Measurements from ENCODE around the gene ATP2A3. TPM values are rescaled to one million over a fixed set of nuclear protein-coding genes. Genes with fewer than 3 reads are reported as not detected.

ATP2A3 gene
- polyA plus RNA-seq, 4 donors, result 5.8 to 83.0 (median 24.4) TPM

DNA sequence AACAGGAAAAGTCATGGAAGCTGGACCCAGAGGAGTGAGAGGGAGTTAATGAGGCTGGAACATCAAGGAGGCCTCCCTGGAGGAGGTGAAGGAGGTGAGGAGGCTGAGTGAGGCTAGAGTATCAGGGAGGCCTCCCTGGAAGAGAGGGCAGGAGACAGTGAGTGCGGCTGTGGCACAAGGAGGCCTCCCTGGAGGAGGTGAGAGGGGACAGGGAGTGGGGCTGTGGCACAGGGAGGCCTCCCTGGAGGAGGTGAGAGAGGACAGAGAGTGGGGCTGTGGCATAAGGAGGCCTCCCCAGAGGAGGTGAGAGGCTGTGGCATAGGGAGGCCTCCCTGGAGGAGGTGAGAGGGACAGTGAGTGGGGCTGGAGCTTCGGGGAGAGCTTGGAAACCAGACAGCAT, 76.8 kb downstream of the ATP2A3 start:
- H3K4me3 ChIP-seq (ENCODE audit: low read depth in 1 of 3, low read length in 3 of 3), result no peak overlapping the region
- peaks cover 0 to 43% (median 2%) of the 10 kb centered on the region in 3 donors for H3K4me1 ChIP-seq (ENCODE audit: control insufficient read depth in 3 of 3, insufficient read depth in 2 of 3, low read depth in 1 of 3, low read length in 2 of 3)
- peak overlapping the region in 1 of 3 donors; percentile 90 for H3K27ac ChIP-seq (ENCODE audit: low read depth in 1 of 3, low read length in 2 of 3)
- peaks cover 0 to 45% (median 2%) of the 10 kb centered on the region in 3 donors for H3K36me3 ChIP-seq (ENCODE audit: control insufficient read depth in 3 of 3, insufficient read depth in 2 of 3, low read depth in 1 of 3, low read length in 3 of 3)
- H3K27me3 ChIP-seq (ENCODE audit: control insufficient read depth in 3 of 3, insufficient read depth in 3 of 3, low read length in 3 of 3), result no peaks in the 10 kb centered on the region
- 57 to 78% (median 61%) methylated on average over 2 of the region's 2 CpGs for WGBS, 3 donors
- FAIRE-seq (no peak), DNase-seq (no peak)
- H3K9me3 ChIP-seq (ENCODE audit: control insufficient read depth in 2 of 2, insufficient read depth in 1 of 2, low read depth in 1 of 2, low read length in 1 of 2), result no peaks in the 10 kb centered on the region

DNA sequence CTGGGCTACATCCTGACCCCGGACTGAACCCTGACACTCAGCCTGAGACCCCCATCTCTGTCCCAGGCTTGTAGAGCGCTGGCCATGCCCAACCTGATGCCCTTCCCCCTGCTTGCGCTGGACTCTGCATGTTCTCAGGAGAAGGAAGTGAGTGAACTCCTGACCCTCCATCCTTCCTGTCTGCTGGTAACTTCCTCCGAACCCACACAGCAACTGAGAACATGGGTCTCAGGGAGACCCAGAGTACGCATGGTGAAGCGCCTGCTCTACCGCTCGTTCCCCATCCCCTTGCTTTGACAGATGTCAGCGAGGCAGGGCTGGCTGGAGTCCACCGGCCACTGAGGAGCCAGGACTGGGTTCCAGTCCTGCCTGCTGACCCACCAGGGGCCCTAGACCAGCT, 77.5 kb downstream of the ATP2A3 start:
- H3K9me3 ChIP-seq (ENCODE audit: control insufficient read depth in 2 of 2, insufficient read depth in 1 of 2, low read depth in 1 of 2, low read length in 1 of 2), result no peaks in the 10 kb centered on the region
- FAIRE-seq (no peak), DNase-seq (peak in 1 of 2 donors; percentile 35)
- H3K27ac ChIP-seq (ENCODE audit: low read depth in 1 of 3, low read length in 2 of 3), result peak overlapping the region in 1 of 3 donors; percentile 90
- peaks cover 0 to 39% (median 2%) of the 10 kb centered on the region in 3 donors for H3K4me1 ChIP-seq (ENCODE audit: control insufficient read depth in 3 of 3, insufficient read depth in 2 of 3, low read depth in 1 of 3, low read length in 2 of 3)
- no peak overlapping the region for H3K4me3 ChIP-seq (ENCODE audit: low read depth in 1 of 3, low read length in 3 of 3)
- WGBS, 3 donors, result 59 to 89% (median 80%) methylated on average over 10 of the region's 10 CpGs
- peaks cover 0 to 52% (median 2%) of the 10 kb centered on the region in 3 donors for H3K36me3 ChIP-seq (ENCODE audit: control insufficient read depth in 3 of 3, insufficient read depth in 2 of 3, low read depth in 1 of 3, low read length in 3 of 3)
- H3K27me3 ChIP-seq (ENCODE audit: control insufficient read depth in 3 of 3, insufficient read depth in 3 of 3, low read length in 3 of 3), result no peaks in the 10 kb centered on the region

DNA sequence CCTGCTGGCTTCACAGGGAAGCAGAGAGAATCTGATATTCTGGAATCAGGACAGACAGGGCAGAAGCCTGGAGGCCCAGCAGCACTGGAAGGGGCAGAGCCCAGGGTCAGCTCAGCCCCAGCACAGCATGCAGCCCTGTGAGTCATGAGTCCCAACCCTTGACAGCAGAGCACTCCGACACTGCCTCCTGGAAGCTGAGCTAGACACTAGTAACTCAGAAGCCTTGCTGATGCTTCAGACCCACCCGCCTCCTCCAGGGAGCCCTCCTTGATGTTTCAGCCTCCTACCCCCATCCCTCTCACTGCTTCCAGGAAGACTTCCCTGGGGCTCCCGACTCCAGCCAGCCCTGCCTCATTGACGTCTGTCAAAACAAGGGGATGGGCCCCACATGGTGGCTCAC, 78.3 kb downstream of the ATP2A3 start:
- DNase-seq, result no peak
- peaks cover 0 to 58% (median 2%) of the 10 kb centered on the region in 3 donors for H3K36me3 ChIP-seq (ENCODE audit: control insufficient read depth in 3 of 3, insufficient read depth in 2 of 3, low read depth in 1 of 3, low read length in 3 of 3)
- no peaks in the 10 kb centered on the region for H3K9me3 ChIP-seq (ENCODE audit: control insufficient read depth in 2 of 2, insufficient read depth in 1 of 2, low read depth in 1 of 2, low read length in 1 of 2)
- peak overlapping the region in 1 of 3 donors; percentile 8 for H3K27ac ChIP-seq (ENCODE audit: low read depth in 1 of 3, low read length in 2 of 3)
- peaks cover 0 to 32% (median 2%) of the 10 kb centered on the region in 3 donors for H3K4me1 ChIP-seq (ENCODE audit: control insufficient read depth in 3 of 3, insufficient read depth in 2 of 3, low read depth in 1 of 3, low read length in 2 of 3)
- no peaks in the 10 kb centered on the region for H3K27me3 ChIP-seq (ENCODE audit: control insufficient read depth in 3 of 3, insufficient read depth in 3 of 3, low read length in 3 of 3)
- no peak overlapping the region for H3K4me3 ChIP-seq (ENCODE audit: low read depth in 1 of 3, low read length in 3 of 3)
- no peak for FAIRE-seq
- 84 to 94% (median 86%) methylated on average over 4 of the region's 4 CpGs for WGBS, 3 donors

DNA sequence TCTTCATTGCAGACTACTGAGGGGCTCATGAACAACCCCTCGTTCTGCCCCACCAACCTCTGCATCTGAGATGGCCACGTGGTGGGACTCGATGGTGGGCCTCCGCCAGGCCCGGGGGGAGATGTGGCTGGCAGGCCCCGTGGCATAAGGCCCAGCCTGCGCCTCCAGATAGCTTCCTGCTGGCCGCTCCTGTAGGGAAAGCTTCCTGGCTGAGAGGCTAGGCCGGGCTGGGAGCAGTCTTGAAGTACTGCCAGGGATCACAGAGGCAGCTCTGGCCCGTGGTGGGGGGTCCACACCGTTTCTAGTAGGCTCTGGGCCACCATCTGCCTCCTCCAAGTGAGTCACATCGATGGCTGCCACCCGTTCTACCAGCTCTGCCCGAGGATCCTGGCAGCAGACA, 79.0 kb downstream of the ATP2A3 start:
- peak overlapping the region in 1 of 3 donors; percentile 8 for H3K27ac ChIP-seq (ENCODE audit: low read depth in 1 of 3, low read length in 2 of 3)
- 79 to 85% (median 79%) methylated on average over 14 of the region's 14 CpGs for WGBS, 3 donors
- DNase-seq, result no peak

DNA sequence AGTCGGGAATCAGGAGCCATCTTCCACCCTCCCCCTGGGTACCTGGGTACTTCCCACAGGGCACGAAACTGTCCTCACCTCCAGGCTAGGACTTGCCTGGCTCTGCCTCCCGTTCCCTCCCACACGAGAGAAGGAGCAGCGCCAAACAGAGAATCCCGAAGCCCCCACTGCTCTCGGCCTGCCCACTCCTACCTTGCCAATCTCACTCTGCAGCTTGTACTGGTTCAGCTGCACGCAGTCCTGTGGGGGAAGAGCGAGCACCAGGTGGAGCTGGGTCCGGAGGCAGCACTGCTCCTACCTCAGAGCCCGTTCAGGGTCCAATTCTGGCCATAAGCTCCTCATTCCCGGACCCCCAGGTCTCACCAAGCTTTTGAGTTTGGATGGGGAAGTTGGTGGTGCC, 80.0 kb downstream of the ATP2A3 start:
- no peaks in the 10 kb centered on the region for H3K27me3 ChIP-seq (ENCODE audit: control insufficient read depth in 3 of 3, insufficient read depth in 3 of 3, low read length in 3 of 3)
- H3K27ac ChIP-seq (ENCODE audit: low read depth in 1 of 3, low read length in 2 of 3), result no peak overlapping the region
- H3K9me3 ChIP-seq (ENCODE audit: control insufficient read depth in 2 of 2, insufficient read depth in 1 of 2, low read depth in 1 of 2, low read length in 1 of 2), result no peaks in the 10 kb centered on the region
- FAIRE-seq (no peak), DNase-seq (no peak)
- peaks cover 0 to 65% (median 2%) of the 10 kb centered on the region in 3 donors for H3K36me3 ChIP-seq (ENCODE audit: control insufficient read depth in 3 of 3, insufficient read depth in 2 of 3, low read depth in 1 of 3, low read length in 3 of 3)
- WGBS, 3 donors, result 90 to 99% (median 92%) methylated on average over 12 of the region's 12 CpGs
- H3K4me3 ChIP-seq (ENCODE audit: low read depth in 1 of 3, low read length in 3 of 3), result no peak overlapping the region
- H3K4me1 ChIP-seq (ENCODE audit: control insufficient read depth in 3 of 3, insufficient read depth in 2 of 3, low read depth in 1 of 3, low read length in 2 of 3), result peaks cover 2 to 35% (median 2%) of the 10 kb centered on the region in 3 donors

More for the DNA sequence above, 79.0 kb downstream of the ATP2A3 start:
- no peaks in the 10 kb centered on the region for H3K9me3 ChIP-seq (ENCODE audit: control insufficient read depth in 2 of 2, insufficient read depth in 1 of 2, low read depth in 1 of 2, low read length in 1 of 2)
- H3K4me1 ChIP-seq (ENCODE audit: control insufficient read depth in 3 of 3, insufficient read depth in 2 of 3, low read depth in 1 of 3, low read length in 2 of 3), result peaks cover 0 to 31% (median 2%) of the 10 kb centered on the region in 3 donors
- no peak overlapping the region for H3K4me3 ChIP-seq (ENCODE audit: low read depth in 1 of 3, low read length in 3 of 3)
- no peak for FAIRE-seq
- peaks cover 0 to 56% (median 2%) of the 10 kb centered on the region in 3 donors for H3K36me3 ChIP-seq (ENCODE audit: control insufficient read depth in 3 of 3, insufficient read depth in 2 of 3, low read depth in 1 of 3, low read length in 3 of 3)
- no peaks in the 10 kb centered on the region for H3K27me3 ChIP-seq (ENCODE audit: control insufficient read depth in 3 of 3, insufficient read depth in 3 of 3, low read length in 3 of 3)

DNA sequence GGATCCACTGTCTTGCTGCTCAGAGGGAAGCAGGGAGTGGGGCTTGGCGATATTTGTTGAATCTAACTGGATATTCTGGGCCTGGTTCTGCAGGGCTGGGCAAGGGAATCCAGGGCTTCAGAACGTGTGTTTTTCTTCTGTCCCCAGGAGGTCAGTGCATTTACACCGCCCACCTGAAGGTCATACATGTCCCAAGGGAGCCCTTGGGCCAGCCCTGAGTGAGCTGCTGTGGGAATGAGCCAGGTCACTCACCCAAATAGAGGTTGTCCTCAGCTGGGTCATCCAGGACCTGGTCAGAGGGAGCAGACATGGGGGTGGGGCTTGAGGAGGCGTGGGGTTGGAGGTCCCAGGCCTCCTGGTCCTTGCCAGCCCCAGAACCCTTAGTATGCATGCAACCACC, 82.0 kb downstream of the ATP2A3 start:
- Histone ChIP-seq H3K36me3 (ENCODE audit: control insufficient read depth in 3 of 3, insufficient read depth in 2 of 3, low read depth in 1 of 3, low read length in 3 of 3) (peaks cover 0 to 75% (median 0%) of the 10 kb centered on the region in 3 donors), H3K9me3 (ENCODE audit: control insufficient read depth in 2 of 2, insufficient read depth in 1 of 2, low read depth in 1 of 2, low read length in 1 of 2) (no peaks in the 10 kb centered on the region), H3K27me3 (ENCODE audit: control insufficient read depth in 3 of 3, insufficient read depth in 3 of 3, low read length in 3 of 3) (no peaks in the 10 kb centered on the region), H3K4me3 (ENCODE audit: low read depth in 1 of 3, low read length in 3 of 3) (no peak overlapping the region), H3K27ac (ENCODE audit: low read depth in 1 of 3, low read length in 2 of 3) (no peak overlapping the region), H3K4me1 (ENCODE audit: control insufficient read depth in 3 of 3, insufficient read depth in 2 of 3, low read depth in 1 of 3, low read length in 2 of 3) (peaks cover 0 to 17% (median 2%) of the 10 kb centered on the region in 3 donors)
- 81 to 89% (median 83%) methylated on average over 4 of the region's 4 CpGs for WGBS, 3 donors
- no peak for FAIRE-seq
- no peak for DNase-seq

DNA sequence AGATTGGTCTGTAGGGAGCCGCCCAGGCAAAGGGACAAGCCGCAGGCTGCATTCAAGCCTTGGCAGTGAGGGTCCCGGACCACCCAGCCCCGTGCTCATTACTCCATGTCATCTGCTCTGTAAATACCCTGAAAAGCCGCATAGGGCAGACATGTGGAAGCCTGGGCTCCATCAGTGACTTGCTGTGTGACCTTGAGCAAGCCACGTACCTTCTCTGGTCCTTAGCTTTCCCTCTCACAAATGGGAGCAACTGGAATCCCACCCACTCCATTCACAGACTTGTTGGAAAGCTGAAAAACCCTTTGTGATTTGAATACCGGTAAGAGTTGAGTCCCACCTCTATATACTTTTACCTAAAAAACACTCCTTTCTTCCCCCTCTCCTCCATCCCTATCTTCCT, 83.3 kb downstream of the ATP2A3 start:
- Histone ChIP-seq H3K27ac (ENCODE audit: low read depth in 1 of 3, low read length in 2 of 3) (no peak overlapping the region), H3K36me3 (ENCODE audit: control insufficient read depth in 3 of 3, insufficient read depth in 2 of 3, low read depth in 1 of 3, low read length in 3 of 3) (peaks cover 0 to 85% (median 0%) of the 10 kb centered on the region in 3 donors), H3K9me3 (ENCODE audit: control insufficient read depth in 2 of 2, insufficient read depth in 1 of 2, low read depth in 1 of 2, low read length in 1 of 2) (no peaks in the 10 kb centered on the region), H3K27me3 (ENCODE audit: control insufficient read depth in 3 of 3, insufficient read depth in 3 of 3, low read length in 3 of 3) (no peaks in the 10 kb centered on the region), H3K4me3 (ENCODE audit: low read depth in 1 of 3, low read length in 3 of 3) (no peak overlapping the region), H3K4me1 (ENCODE audit: control insufficient read depth in 3 of 3, insufficient read depth in 2 of 3, low read depth in 1 of 3, low read length in 2 of 3) (peaks cover 0 to 16% (median 2%) of the 10 kb centered on the region in 3 donors)
- WGBS, 3 donors, result 81 to 90% (median 86%) methylated on average over 7 of the region's 7 CpGs
- DNase-seq, result no peak
- FAIRE-seq, result no peak

DNA sequence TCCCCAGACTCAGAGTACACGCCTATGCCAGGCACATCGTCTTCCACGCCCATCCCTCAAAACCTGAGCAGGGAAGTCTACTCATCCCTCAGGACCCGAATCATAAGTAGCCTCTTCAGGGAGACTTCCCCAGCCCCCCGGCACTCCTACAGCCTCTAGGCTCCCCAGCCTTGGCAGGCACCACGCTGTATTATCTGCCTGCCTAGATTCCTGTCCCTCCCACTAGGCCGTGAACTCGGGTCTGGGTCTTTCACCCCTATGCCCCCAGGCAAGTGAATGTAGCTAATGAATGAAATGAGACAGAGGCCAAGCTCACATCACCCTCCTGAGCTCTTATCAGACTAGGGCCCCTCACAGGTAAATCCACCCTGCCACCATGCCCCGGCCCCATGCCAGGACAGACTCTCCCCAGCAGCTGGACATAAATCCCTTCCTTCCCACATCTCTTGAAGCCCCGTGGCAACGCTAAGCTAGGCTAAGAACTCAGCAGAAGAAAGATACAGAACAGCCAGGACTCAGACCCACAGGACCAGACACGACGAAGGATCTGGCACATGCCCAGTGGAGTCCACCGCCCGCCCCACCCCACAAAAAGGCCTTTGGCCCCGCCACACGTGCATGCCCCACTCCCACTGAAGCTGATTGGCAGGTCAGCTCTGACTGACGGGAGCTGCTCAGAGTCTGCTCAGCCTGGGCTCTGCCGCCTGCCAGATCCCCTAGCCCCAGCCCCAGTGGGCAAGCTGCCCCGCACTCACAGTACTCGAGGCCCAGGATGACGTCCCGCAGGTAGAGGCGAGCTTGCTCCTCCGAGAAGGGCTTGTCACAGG, 84.4 kb downstream of the ATP2A3 start:
- Histone ChIP-seq H3K4me3 (ENCODE audit: low read depth in 1 of 3, low read length in 3 of 3) (no peak overlapping the region), H3K4me1 (ENCODE audit: control insufficient read depth in 3 of 3, insufficient read depth in 2 of 3, low read depth in 1 of 3, low read length in 2 of 3) (peaks cover 0 to 11% (median 2%) of the 10 kb centered on the region in 3 donors), H3K9me3 (ENCODE audit: control insufficient read depth in 2 of 2, insufficient read depth in 1 of 2, low read depth in 1 of 2, low read length in 1 of 2) (no peaks in the 10 kb centered on the region), H3K36me3 (ENCODE audit: control insufficient read depth in 3 of 3, insufficient read depth in 2 of 3, low read depth in 1 of 3, low read length in 3 of 3) (peaks cover 0 to 82% (median 0%) of the 10 kb centered on the region in 3 donors), H3K27me3 (ENCODE audit: control insufficient read depth in 3 of 3, insufficient read depth in 3 of 3, low read length in 3 of 3) (no peaks in the 10 kb centered on the region), H3K27ac (ENCODE audit: low read depth in 1 of 3, low read length in 2 of 3) (peak overlapping the region in 2 of 3 donors; percentile 9 to 60)
- FAIRE-seq (no peak), DNase-seq (peak; percentile 74 to 89)
- WGBS, 3 donors, result 28 to 53% (median 43%) methylated on average over 25 of the region's 25 CpGs
